SW 1271 (cell line): ENCODE results near the gene DLG2.

Source experiments
- DNase-seq, 2 experiments: peaks; one replicate each; lab custom pipeline; 2025; lab: John Stamatoyannopoulos, UW

DLG2 gene

GRCh38 chr11:83723999-83724398 is 1903.1 kb downstream of the DLG2 start:
- DNase-seq, result peak in 1 of 2 experiments; percentile 30

- no peak for DNase-seq
Measured at GRCh38 chr11:83722392-83723119, 1904.6 kb downstream of the DLG2 start.

- DNase-seq, result no peak
Measured at GRCh38 chr11:83721263-83721662, 1905.9 kb downstream of the DLG2 start.

- no peak for DNase-seq
Measured at GRCh38 chr11:83720675-83721074, 1906.5 kb downstream of the DLG2 start.

DNA sequence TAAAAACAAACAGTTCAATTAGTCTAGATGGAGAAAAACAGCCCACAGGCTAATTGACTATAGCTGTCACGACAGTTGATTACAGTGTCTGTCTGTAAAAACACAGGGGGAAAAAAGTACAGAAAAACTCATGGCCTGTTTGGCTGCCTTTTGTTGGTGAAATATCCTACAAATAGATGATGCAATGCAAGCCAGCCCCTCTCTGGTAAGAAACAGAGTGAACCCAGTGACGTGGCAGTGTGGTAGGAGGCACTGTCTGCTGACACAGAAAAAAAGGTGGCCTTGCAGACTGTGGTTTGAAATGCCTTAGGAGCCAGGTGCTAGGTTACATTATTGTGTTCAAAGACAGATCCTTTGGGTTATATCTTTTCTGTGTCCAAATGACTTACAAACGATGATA is 1909.6 kb downstream of the DLG2 start:
- no peak for DNase-seq

DNA sequence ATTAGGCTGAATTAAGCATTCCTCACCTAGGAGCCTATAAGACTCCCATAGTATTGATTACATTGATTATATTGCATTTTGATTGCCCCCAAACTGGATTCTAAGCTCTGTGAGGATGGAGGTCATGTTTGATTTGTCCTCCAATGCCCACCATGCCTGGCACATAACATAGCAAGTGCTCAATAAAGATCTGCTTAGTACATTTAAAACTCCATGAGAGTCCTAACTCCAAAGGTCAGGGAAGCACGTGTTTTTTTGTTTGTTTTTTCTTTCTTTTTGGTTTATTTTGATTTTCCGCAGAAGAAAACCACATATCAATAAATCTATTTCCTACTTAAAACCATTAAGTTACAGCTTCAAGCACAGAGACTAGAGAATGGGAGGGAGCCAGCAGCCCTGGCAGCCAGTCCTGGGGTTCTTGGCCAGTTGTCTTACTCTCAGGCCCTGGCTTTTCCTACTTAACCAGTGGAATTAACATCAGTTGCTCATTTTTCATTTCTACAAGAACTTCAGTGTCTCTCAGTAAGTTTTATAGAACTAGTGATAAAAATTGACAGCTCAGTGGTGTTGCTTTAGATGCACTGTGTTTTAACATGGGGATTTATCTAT is 1911.1 kb downstream of the DLG2 start:
- no peak for DNase-seq

DNA sequence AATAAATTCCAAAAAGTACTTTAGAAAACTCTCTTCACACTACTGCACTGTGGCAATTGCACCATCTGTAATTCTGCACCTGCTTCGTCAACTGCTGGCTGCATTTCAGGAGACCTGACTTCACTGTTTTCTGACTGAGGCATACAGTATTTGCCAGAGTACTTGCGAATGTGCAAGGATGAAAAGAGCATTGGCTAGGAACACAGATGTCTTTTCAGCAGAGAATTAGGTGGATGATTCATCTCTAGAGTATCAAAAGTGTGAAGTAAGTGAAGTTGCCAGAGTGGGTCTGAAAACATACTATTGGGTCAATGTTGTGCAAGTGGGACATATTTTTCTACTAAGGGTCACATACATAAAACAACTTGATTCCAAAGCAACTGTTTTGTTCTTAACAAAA is 1913.4 kb downstream of the DLG2 start:
- DNase-seq, result no peak

- DNase-seq, result no peak
Measured at GRCh38 chr11:83711106-83711527, 1916.0 kb downstream of the DLG2 start.

GRCh38 chr11:83709434-83709833 is 1917.7 kb downstream of the DLG2 start:
- no peak for DNase-seq

GRCh38 chr11:83706566-83706965 is 1920.6 kb downstream of the DLG2 start:
- no peak for DNase-seq

- no peak for DNase-seq
Measured at GRCh38 chr11:83702796-83703195, 1924.3 kb downstream of the DLG2 start.

GRCh38 chr11:83697518-83697917 is 1929.6 kb downstream of the DLG2 start:
- DNase-seq, result no peak

DNA sequence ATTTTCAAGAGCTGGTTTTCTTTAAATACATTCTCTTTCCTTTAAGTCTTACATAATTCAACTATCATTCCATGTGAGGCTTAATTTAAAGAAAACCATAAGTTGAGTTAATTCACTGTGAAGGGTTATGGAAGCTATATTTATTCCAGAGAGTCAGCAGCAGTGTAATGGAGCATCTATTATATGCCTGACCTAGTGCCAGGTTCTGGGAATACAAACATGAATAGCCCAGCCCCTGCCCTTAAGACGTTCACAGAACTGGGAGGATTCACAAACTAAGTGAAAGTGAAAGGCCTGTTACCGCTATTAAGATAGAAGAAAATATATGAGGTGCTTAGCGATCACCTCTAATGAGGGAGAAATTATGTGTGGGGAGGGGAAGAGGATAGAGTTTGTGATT is 1932.1 kb downstream of the DLG2 start:
- no peak for DNase-seq

DNA sequence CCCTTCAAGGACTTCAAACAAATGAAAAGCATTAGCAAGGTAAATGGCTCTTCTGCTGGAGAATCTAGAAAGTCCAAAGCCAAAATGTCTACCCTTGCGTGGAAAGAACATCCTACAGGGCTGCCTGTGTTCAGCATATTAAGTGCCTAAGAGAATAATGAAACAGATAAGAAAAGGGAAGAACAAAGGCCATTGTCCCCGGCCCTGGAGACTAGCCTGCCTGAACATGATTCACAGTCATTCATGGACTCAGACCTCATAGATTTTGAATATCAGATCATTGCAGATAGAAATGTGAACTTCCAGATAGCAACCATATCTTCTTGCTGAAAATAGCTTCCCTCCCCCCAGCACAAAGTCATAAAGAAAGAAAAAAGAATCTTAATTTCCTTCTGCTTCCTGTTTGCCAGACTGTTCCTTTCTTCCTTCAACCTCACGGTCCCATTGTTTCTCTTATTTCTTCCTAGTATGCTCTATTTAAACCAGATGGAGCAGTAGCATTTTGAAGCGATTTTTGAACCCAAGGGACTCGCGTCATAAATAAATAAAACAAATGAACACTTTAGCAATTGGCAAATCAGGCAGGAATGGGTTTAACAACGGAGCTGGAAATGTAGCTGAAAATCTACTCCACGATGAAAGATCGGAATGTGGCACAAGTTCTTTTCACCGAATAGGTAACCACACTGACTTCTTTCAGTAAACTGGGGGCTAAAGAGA is 1932.8 kb downstream of the DLG2 start:
- no peak for DNase-seq

DNA sequence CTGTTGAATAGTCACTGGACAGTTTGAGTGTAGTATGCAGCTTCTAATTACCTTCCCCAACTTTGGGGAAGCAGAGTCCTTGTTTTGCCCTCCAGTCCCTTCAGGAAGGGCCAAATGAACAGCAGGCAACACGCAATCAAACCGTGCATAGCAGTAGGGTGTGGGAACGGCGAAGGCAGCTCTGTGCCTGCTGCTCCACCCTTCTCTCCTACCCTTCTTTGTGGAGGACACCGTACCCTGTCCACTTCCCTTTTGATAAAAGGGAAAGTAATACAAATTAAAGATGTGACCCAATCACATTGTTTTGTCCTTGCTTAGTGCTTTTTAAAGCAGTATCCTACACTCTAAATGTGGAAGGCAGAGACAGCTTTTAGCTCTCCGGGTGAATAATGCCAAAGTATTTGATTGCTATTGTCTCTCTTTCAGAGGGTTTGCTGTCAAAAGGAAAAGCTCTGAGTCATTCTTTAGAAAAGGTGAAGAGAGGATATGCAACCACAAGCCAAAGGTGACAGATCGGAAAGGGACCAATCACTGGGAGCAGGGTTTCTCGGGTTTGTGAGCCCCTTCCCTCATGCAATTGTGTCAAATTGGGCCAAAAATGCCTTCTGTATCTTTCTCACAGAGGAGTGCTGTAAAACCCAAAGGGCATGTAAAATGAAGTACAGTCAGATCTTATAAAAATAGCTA is 1933.7 kb downstream of the DLG2 start:
- no peak for DNase-seq

- no peak for DNase-seq
Measured at GRCh38 chr11:83692675-83693074, 1934.5 kb downstream of the DLG2 start.

- DNase-seq, result no peak
Measured at GRCh38 chr11:83691451-83691950, 1935.6 kb downstream of the DLG2 start.

GRCh38 chr11:83689144-83689780 is 1937.9 kb downstream of the DLG2 start:
- no peak for DNase-seq

GRCh38 chr11:83687787-83688186 is 1939.4 kb downstream of the DLG2 start:
- no peak for DNase-seq

- DNase-seq, result no peak
Measured at GRCh38 chr11:83685730-83686129, 1941.4 kb downstream of the DLG2 start.

GRCh38 chr11:83684071-83684470 is 1943.1 kb downstream of the DLG2 start:
- DNase-seq, result no peak

DNA sequence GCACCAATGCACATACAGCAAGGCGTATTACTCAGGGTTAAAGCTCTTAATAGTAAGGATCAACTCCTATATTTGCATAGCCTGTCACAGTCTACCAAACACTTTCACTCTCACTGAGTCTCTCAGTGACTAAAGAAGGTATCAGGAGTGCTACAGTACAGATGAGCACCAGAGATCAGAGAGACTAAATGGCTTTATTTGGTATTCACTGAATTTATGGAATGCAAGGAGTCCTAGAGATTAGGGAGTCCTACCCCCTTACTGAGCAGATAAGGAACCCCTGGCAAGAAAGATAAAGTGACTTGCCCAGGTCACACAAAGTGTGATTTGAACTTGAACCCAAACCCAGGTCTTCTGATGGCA is 1944.6 kb downstream of the DLG2 start:
- DNase-seq, result no peak
